PFSK-1 (cell line): ENCODE data around the gene GNAT3.

Experiments used
- POLR2AphosphoS5 ChIP-seq: IDR thresholded peaks from 2 replicates; pipeline ENCODE4 v1.6.1; 2012; ENCODE audit warnings: low read depth, mild to moderate bottlenecking, control low read depth, low read length, moderate library complexity
- SIN3A ChIP-seq: IDR thresholded peaks from 2 replicates; pipeline ENCODE4 v1.6.1; 2012; ENCODE audit warnings: mild to moderate bottlenecking, low read length, moderate library complexity, borderline replicate concordance; ENCODE audit not compliant: insufficient read depth
- TAF1 ChIP-seq: IDR thresholded peaks from 2 replicates; pipeline ENCODE4 v1.6.1; 2012; ENCODE audit warnings: low read length, control low read depth, borderline replicate concordance; ENCODE audit not compliant: insufficient read depth
- TF ChIP-seq, protein P1 (sequence below), 2 experiments: IDR thresholded peaks; 2 replicates each; pipeline versions ENCODE4 v1.6.1 to v1.8.0; 2011 to 2012; ENCODE audit warnings: low read depth in 2 of 2, low read length in 2 of 2, control low read depth in 1 of 2, inconsistent platforms in 1 of 2, mild to moderate bottlenecking in 1 of 2, moderate library complexity in 1 of 2; ENCODE audit not compliant: insufficient read depth in 1 of 2

DNA sequence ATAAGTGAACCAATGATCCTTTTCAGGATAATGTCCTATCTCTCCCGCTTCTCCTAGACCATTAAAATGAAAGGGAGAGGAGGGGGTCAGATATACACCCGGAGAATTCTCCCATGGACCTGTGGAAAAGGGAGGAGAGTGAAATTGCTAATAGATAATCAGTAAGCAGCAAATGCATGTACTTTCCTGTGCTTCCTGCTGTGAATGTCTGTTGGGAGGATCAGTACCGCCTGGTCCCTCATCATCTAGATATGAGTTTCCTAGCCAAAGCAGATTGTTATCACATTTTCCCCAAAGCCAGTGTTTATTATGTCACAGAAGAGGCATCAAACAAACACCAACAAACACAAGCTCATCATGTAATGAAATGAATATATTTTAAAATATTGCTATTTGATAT lies 96.8 kb downstream of the GNAT3 start:
- TF ChIP-seq, protein P1, sequence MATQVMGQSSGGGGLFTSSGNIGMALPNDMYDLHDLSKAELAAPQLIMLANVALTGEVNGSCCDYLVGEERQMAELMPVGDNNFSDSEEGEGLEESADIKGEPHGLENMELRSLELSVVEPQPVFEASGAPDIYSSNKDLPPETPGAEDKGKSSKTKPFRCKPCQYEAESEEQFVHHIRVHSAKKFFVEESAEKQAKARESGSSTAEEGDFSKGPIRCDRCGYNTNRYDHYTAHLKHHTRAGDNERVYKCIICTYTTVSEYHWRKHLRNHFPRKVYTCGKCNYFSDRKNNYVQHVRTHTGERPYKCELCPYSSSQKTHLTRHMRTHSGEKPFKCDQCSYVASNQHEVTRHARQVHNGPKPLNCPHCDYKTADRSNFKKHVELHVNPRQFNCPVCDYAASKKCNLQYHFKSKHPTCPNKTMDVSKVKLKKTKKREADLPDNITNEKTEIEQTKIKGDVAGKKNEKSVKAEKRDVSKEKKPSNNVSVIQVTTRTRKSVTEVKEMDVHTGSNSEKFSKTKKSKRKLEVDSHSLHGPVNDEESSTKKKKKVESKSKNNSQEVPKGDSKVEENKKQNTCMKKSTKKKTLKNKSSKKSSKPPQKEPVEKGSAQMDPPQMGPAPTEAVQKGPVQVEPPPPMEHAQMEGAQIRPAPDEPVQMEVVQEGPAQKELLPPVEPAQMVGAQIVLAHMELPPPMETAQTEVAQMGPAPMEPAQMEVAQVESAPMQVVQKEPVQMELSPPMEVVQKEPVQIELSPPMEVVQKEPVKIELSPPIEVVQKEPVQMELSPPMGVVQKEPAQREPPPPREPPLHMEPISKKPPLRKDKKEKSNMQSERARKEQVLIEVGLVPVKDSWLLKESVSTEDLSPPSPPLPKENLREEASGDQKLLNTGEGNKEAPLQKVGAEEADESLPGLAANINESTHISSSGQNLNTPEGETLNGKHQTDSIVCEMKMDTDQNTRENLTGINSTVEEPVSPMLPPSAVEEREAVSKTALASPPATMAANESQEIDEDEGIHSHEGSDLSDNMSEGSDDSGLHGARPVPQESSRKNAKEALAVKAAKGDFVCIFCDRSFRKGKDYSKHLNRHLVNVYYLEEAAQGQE (IDR thresholded peaks at IDR 0.05; ENCODE audit: insufficient read depth in 1 of 2, low read depth in 2 of 2, low read length in 2 of 2) = no peak
- TF ChIP-seq POLR2AphosphoS5 = no peak
- no peak for TF ChIP-seq TAF1
- no peak for TF ChIP-seq SIN3A
